Hindlimb muscle (tissue), 1 donor: ENCODE results near the gene ASCC2. TPM values are rescaled to one million over a fixed set of nuclear protein-coding genes. Genes with fewer than 3 reads are reported as not detected.
A peak's percentile ranks its signal among the peaks of the same experiment; 100 is the strongest.
"Not testable (repeated sequence)": the region's sequence is repeated elsewhere in the genome, so short reads cannot be mapped to it uniquely, and the experiment has no call there.

Experiments used
- DNase-seq: peaks from one replicate; pipeline ENCODE4 v3.0.0-alpha.2; 2013
- polyA plus RNA-seq: library from polyadenylated mRNA; unstranded; fragments of 120-200 nt; gene quantifications from one replicate; pipeline ENCODE4 v1.2.1, GENCODE V29; 2013; ENCODE audit not compliant: insufficient read length

ASCC2 gene
- polyA plus RNA-seq, 1 donor, result 38.3 TPM

GRCh38 chr22:29855611-29856181 lies 17.6 kb upstream of the ASCC2 start:
- DNase-seq, result no peak

- no peak for DNase-seq
Observed at GRCh38 chr22:29854432-29854831, 16.4 kb upstream of the ASCC2 start.

GRCh38 chr22:29848111-29848510 lies 10.0 kb upstream of the ASCC2 start:
- DNase-seq, result no peak

- DNase-seq, result no peak
Observed at GRCh38 chr22:29846290-29846689, 8.2 kb upstream of the ASCC2 start.

GRCh38 chr22:29842740-29843139 lies 4.7 kb upstream of the ASCC2 start:
- peak; percentile 50 for DNase-seq

GRCh38 chr22:29842172-29842571 lies 4.1 kb upstream of the ASCC2 start:
- no peak for DNase-seq

- DNase-seq, result no peak
Observed at GRCh38 chr22:29840498-29840897, 2.4 kb upstream of the ASCC2 start.

GRCh38 chr22:29839039-29839438 lies 965 bp upstream of the ASCC2 start:
- no peak for DNase-seq

- DNase-seq, result no peak
Observed at GRCh38 chr22:29838599-29838956, 504 bp upstream of the ASCC2 start.

- DNase-seq, result not testable (repeated sequence)
Observed at GRCh38 chr22:29836791-29837370, 1.2 kb downstream of the ASCC2 start.

- DNase-seq, result no peak
Observed at GRCh38 chr22:29834046-29834445, 4.0 kb downstream of the ASCC2 start.

GRCh38 chr22:29833392-29833965 lies 4.6 kb downstream of the ASCC2 start:
- DNase-seq, result no peak

GRCh38 chr22:29831958-29832357 lies 6.1 kb downstream of the ASCC2 start:
- no peak for DNase-seq

GRCh38 chr22:29831186-29831921 lies 6.7 kb downstream of the ASCC2 start:
- DNase-seq, result no peak

- no peak for DNase-seq
Observed at GRCh38 chr22:29830585-29830984, 7.5 kb downstream of the ASCC2 start.

- DNase-seq, result not testable (repeated sequence)
Observed at GRCh38 chr22:29827726-29828125, 10.3 kb downstream of the ASCC2 start.

GRCh38 chr22:29827091-29827490 lies 11.0 kb downstream of the ASCC2 start:
- no peak for DNase-seq

- no peak for DNase-seq
Observed at GRCh38 chr22:29825578-29825977, 12.5 kb downstream of the ASCC2 start.

- no peak for DNase-seq
Observed at GRCh38 chr22:29824677-29825076, 13.4 kb downstream of the ASCC2 start.

GRCh38 chr22:29821291-29822016 lies 16.6 kb downstream of the ASCC2 start:
- no peak for DNase-seq

- no peak for DNase-seq
Observed at GRCh38 chr22:29820961-29821290, 17.1 kb downstream of the ASCC2 start.

- DNase-seq, result no peak
Observed at GRCh38 chr22:29819501-29819900, 18.6 kb downstream of the ASCC2 start.

GRCh38 chr22:29817724-29818123 lies 20.4 kb downstream of the ASCC2 start:
- DNase-seq, result no peak
